NCI-H146 (cell line): Measurements from ENCODE around the gene PAIP2B.

Experiments
- DNase-seq: peaks from one replicate; lab custom pipeline; 2025; lab: John Stamatoyannopoulos, UW

Gene PAIP2B

GRCh38 chr2:71153585-71154224 lies 73.2 kb downstream of the PAIP2B start:
- DNase-seq, result peak; percentile 18

- no peak for DNase-seq
These were observed 75.3 kb downstream of the PAIP2B start for GRCh38 chr2:71151620-71152019.

DNA sequence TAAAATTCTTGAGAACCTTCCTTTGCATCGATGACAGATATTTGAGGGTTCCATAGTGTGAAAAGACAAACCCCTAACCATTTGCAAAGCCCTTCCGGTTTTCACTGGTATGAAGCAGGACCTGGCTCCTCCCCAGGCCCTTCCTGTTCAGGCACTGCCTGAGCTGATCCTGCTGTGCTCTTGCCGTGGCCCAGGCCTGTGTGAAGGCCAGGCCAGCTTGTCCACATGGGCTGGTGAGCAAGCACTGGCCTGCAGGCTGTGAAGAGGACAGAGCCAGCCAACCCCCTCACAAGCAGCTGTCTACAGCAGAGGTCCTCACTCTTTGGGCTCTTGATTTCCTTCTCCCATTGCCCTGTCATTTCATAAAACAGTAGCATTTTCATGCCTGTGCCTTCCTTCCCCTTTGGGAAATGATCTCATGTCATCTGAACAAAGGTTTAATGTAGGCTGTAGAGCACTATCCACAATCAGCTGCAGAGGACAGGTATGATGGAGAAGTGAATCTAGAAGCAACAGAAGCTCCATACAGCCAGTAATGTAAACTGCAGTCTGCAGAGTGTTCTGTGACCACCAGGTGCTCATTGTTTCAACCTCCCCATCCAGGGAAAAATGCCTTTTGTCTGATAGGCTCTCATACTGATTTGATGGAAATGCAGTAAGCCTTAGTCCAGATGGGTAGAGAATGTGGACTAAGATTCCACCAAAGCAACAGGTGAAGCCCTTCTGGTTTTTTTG lies 76.7 kb downstream of the PAIP2B start:
- no peak for DNase-seq

- no peak for DNase-seq
These were observed 78.3 kb downstream of the PAIP2B start for GRCh38 chr2:71148506-71149063.

GRCh38 chr2:71143782-71144181 lies 83.1 kb downstream of the PAIP2B start:
- no peak for DNase-seq

GRCh38 chr2:71136174-71136573 lies 90.7 kb downstream of the PAIP2B start:
- no peak for DNase-seq

DNA sequence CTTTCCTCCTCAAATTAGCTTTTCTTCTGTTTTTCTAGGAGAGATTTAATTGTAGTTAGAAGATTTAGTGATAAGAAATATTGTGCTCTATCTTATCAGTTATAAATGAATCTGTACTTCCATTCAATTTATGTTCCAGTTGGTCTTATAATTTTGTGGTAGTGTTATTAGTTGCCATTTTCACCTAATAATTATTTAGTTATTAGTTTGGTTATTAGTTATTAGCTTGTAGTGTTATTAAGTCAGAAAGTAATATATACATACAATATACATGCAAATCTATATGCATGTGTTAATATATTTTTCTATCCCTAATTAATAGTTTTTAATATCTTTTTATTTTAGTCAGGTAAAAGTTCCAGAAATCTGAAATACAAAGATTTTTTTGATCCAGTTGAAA lies 93.3 kb downstream of the PAIP2B start:
- DNase-seq, result no peak
